ENCODE results near the gene ABHD2.

Gene ABHD2

DNA sequence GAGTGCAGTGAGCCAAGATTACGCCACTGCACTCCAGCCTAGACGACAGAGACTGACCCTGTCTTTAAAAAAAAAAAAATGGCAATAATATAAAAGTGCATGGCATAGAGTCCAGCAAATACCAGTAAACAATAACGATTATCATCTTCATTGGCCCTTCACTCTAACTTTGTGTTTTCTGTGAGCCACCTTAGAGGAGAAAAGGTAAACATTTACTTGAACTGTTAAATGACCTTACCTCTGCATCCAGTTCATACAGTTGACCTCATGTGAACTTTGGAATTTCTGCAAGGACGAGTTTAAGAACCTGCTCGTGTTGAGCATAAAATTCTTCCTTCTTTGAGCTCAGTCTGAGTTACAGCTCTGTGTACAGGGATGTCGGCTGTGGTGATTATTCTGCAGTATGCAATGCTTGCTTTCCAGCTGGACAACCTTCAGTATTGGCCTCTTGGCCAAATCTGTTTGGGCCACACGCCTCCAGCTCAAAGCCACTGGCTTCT is 76.5 kb downstream of the ABHD2 start:
- DNase-seq (ENCODE audit: low read depth in 3 of 3) = no peak

GRCh38 chr15:89165677-89166076 is 77.4 kb downstream of the ABHD2 start:
- DNase-seq (ENCODE audit: low read depth in 3 of 3) = no peak

DNA sequence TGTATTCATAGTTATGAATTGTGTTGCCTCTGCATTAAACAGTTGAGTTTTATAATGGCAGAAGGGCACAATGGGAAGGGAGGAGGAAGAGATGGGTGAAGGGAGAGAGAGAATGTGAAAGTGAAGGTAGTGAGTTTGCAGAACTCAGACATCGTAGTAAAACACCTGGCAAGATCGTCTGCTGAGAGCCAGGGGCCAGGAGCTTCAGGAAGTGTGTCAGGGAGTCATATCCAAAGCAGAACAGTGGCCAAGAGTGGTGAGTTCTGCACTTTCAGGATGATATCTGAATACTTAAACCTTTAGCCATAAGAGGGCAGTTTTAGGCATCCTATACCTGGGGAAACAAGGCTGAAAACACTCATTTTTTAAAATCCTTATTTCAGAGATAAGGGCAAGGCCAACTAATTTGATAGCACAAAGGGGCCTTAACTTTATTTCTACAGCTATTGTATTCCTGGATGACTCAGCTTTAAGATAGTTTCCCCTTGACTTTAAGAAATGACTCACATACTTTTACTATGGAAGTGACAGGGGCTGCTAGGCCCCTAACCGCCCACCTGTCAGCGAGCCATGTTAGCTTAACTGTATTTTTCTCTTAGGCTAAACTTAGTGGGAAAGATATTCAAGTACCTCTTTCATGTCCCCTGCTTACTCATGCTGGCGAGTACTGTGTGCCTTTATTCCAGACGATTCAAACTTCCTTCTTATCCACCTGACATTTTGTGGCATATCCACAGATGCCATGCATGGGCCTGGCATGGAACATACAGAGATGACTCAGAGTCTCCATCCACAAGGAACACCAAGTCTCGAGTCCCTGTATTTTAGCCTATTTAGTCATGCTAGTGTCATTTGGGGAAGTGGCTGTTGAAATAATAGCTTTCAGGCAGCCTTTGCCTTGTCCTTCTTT is 79.3 kb downstream of the ABHD2 start:
- DNase-seq (ENCODE audit: low read depth in 3 of 3) = peak; percentile 17 to 38 (median 34)

- DNase-seq (ENCODE audit: low read depth in 3 of 3) = no peak
Observed at GRCh38 chr15:89168316-89168833, 80.1 kb downstream of the ABHD2 start.

- DNase-seq (ENCODE audit: low read depth in 3 of 3) = no peak
Observed at GRCh38 chr15:89170364-89170763, 82.1 kb downstream of the ABHD2 start.

GRCh38 chr15:89171136-89172072 is 83.1 kb downstream of the ABHD2 start:
- DNase-seq (ENCODE audit: low read depth in 3 of 3) = no peak

DNA sequence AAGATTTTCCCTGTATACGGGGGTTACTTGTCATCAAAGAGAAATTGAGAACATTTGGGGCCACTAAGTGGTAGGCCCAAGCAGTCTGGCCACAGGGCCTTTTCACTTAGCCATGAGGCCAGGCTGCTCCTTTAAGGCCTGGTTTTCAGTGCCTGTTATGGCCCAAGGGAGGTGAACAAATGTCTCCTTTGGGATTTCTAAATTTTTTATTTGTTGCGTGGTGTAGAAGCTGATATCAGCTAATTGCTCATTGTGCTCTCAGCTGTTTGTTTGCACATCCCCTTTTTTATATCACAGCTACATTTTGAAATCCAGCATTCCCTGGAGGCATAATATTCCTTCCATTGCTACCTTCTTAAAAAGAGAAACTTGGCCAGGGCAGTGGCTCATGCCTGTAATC is 84.7 kb downstream of the ABHD2 start:
- no peak for DNase-seq (ENCODE audit: low read depth in 3 of 3)

GRCh38 chr15:89174476-89174875 is 86.2 kb downstream of the ABHD2 start:
- no peak for DNase-seq (ENCODE audit: low read depth in 3 of 3)

DNA sequence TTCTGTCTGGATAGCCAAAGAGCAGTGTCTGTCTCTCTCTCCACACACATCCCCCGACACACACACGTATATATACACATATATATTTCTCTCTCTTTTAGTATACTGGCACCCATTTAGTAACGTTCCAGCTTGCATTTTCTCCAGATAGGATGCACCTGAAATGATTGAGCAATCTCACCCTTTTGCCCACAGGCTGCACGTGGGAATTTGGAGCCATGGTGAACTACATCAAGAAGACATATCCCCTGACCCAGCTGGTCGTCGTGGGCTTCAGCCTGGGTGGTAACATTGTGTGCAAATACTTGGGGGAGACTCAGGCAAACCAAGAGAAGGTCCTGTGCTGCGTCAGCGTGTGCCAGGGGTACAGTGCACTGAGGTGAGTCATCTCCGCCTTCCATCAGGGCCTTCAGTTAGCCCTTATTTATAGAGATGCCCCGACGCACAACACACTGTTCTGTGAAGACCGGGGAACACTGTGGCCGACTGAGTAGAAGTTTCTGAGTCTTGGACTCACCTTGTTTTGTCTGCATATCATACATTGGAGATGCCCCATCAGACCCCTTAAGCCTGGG is 87.4 kb downstream of the ABHD2 start:
- no peak for DNase-seq (ENCODE audit: low read depth in 3 of 3)

GRCh38 chr15:89177116-89177515 is 88.9 kb downstream of the ABHD2 start:
- no peak for DNase-seq (ENCODE audit: low read depth in 3 of 3)

DNA sequence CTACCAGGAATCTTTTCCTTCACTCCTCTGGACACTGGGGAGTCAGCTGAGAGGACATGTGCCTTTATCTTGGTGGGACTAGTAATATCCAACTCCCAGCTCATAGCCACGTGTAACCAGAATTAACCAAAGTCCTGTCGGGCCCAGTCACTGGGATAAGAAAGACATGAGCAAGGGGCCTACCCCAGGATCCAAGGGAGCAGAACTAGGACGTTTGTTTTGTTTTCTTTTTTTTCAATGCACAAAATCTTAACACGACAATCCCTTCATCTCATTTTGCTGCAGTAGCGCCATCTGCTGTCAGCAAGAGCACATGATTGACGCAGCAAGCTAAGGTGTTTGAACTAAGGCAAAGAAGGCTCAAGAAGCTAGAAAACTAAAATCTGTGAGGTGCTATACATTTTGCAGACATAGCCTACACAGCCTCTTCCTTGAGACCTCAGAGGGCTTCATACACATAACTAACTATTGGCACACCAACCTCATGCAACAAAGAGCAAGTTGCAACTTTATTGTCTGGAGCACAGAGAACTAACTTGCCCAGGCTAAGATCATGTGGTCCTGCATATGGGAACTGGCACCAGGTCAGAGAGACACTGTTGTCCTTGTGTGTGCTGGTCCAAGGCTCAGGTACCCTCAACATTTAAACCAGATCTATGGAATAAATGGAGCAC is 89.5 kb downstream of the ABHD2 start:
- peak; percentile 12 to 25 (median 21) for DNase-seq (ENCODE audit: low read depth in 3 of 3)

- DNase-seq (ENCODE audit: low read depth in 3 of 3) = no peak
Observed at GRCh38 chr15:89178307-89178977, 90.2 kb downstream of the ABHD2 start.

GRCh38 chr15:89179966-89180875 is 92.0 kb downstream of the ABHD2 start:
- DNase-seq (ENCODE audit: low read depth in 3 of 3) = no peak

DNA sequence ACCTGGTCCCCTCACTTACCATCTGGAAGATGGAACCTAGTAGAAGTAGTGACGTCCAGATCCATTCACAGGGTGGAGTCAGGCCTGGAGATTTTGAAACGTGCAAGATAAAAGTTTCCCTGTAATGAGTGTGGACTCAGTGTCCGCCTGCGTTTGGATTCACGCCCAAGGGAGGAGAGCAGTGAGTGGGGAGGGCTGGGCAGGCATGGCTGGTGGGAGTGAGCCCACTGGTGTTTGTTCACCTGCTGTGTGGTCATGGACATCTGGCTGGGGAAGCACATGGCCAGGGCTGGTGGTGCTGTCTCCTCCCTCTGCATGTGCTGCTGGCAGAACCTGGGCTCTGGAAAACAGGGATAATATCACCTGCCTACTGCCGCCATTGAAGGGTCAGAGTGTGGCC is 96.1 kb downstream of the ABHD2 start:
- DNase-seq (ENCODE audit: low read depth in 3 of 3) = no peak

- no peak for DNase-seq (ENCODE audit: low read depth in 3 of 3)
Observed at GRCh38 chr15:89184886-89185526, 96.8 kb downstream of the ABHD2 start.

DNA sequence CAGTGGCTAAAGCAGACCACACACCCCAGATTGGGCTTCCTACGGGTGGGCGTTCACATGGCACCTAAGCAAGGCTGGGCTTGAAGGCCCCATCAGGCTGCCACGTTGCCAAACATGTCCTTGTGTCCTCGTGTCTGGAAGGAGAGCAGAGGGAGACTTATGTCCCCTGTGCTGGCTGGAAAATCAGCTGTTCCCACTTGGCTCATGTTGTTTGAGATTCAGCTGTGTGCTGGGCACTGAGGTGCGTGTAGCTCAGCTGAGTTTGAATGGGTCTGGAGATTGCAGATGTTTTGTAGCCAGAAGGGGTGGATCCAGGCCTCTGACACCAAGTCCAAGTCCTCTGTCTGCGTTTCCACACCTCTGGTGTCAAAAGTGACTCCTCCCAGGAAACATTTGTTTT is 98.5 kb downstream of the ABHD2 start:
- no peak for DNase-seq (ENCODE audit: low read depth in 3 of 3)

DNA sequence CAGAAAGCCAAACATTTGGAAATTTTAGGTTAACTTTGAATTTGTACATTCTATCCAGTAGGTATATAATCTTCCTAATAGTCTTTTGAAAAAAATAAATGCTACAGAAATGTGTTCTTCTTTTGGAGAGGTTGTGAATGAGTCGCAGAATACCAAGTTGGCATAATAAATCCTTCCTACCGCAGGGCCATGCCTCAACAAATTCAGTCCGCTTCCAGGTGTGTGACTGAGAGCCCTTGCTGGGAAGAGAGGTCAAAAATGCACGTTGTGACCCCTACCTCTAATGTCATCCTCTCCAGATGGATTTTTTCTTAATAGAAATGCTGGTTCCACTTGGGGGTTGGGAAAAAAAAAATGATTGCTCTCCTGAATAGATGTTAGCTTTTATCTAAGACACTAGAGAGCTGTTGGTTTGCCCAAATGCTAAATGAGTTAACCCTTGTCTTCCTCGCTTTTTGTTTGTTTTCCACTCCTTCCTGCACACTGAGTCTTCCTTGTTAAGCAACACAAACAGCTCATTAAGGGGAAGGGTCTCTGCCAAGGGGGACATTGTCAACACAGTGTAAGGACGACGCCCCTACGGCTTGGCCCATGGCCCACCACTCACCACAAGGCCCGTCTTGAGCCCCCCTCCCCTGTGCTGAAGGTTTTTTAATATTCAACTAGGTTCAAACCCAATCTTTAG is 99.2 kb downstream of the ABHD2 start:
- no peak for DNase-seq (ENCODE audit: low read depth in 3 of 3)

DNA sequence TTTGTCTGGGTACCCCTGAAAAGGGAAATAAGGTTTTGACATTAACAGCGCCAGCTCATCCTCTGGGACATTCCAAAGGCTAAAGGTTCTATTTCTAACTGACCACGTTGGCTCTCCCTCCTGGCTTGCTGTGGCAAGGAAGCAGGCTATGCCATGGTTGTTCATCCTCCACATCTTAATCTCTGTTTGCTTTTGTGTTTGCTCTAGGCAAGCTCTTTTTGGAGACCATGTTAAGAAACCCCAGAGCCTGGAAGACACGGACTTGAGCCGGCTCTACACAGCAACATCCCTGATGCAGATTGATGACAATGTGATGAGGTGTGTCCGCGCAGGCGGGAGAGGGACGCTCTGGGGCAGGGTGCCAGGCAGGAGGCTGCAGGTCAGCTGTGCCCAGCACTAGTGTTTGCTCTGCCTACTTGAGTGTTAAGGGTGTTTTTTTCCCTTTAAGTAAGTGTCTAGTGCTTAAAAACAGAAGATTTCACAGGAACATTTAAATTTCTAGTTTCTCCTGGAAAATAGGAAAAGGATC is 99.8 kb downstream of the ABHD2 start:
- DNase-seq (ENCODE audit: low read depth in 3 of 3) = no peak

Measured in stimulated activated CD4-positive, alpha-beta T cell treated with anti-CD3 and anti-CD28 coated beads, TNF-alpha, amount 100 ng/mL, for 4 hours (primary cell).